Measurements from ENCODE around the gene CDH23. TPM values are rescaled to one million over a fixed set of nuclear protein-coding genes. Genes with fewer than 3 reads are reported as not detected.

The CDH23 gene
- total and polyA plus RNA-seq, 2 experiments from 2014 or later: 0.30 to 1.5 TPM

GRCh38 chr10:71708897-71709882, 312.5 kb downstream of the CDH23 start:
- 84% methylated on average over 28 of the region's 28 CpGs for WGBS (ENCODE audit: low lambda C conversion rate, missing lambda C conversion rate)
- Histone ChIP-seq H3K4me3 (no peak overlapping the region), H3K4me2 (no peak overlapping the region)

GRCh38 chr10:71710519-71710918, 313.8 kb downstream of the CDH23 start:
- Histone ChIP-seq H3K27me3 (no peaks in the 10 kb centered on the region), H4K20me1 (ENCODE audit: insufficient read depth, poor library complexity, severe bottlenecking) (no peaks in the 10 kb centered on the region), H3K79me2 (no peaks in the 10 kb centered on the region), H3K9me2 (replicated peaks; ENCODE audit: insufficient read depth) (no peaks in the 10 kb centered on the region), H3K36me3 (replicated peaks; ENCODE audit: insufficient read depth, low read depth) (no peaks in the 10 kb centered on the region), H2AFZ (no peak overlapping the region), H3K9me3 (ENCODE audit: low read depth) (no peaks in the 10 kb centered on the region), H3K4me3 (no peak overlapping the region), H3K27ac (no peak overlapping the region), H3K4me1 (ENCODE audit: insufficient read depth) (peaks cover 16% of the 10 kb centered on the region), H3K4me2 (no peak overlapping the region)
- no peak for TF ChIP-seq EZH2 (IDR thresholded peaks at IDR 0.05; ENCODE audit: borderline replicate concordance)
- 81% methylated on average over 2 of the region's 2 CpGs for WGBS (ENCODE audit: low lambda C conversion rate, missing lambda C conversion rate)
- DNase-seq (ENCODE audit: low spot score): no peak

More at GRCh38 chr10:71708897-71709882, 312.5 kb downstream of the CDH23 start:
- H3K9me3 ChIP-seq (ENCODE audit: low read depth): no peaks in the 10 kb centered on the region
- no peaks in the 10 kb centered on the region for H3K79me2 ChIP-seq
- TF ChIP-seq EZH2phosphoT487 (IDR thresholded peaks at IDR 0.05; ENCODE audit: low read depth, severe bottlenecking, unreplicated experiment) (no peak), CTCF (IDR thresholded peaks at IDR 0.05; ENCODE audit: poor library complexity) (no peak), EZH2 (IDR thresholded peaks at IDR 0.05; ENCODE audit: borderline replicate concordance) (no peak)
- no peaks in the 10 kb centered on the region for H3K27me3 ChIP-seq
- H3K4me1 ChIP-seq (ENCODE audit: insufficient read depth): peaks cover 14% of the 10 kb centered on the region
- H3K27ac ChIP-seq: no peak overlapping the region
- H3K36me3 ChIP-seq (replicated peaks; ENCODE audit: insufficient read depth, low read depth): no peaks in the 10 kb centered on the region
- H3K9me2 ChIP-seq (replicated peaks; ENCODE audit: insufficient read depth): no peaks in the 10 kb centered on the region
- no peaks in the 10 kb centered on the region for H4K20me1 ChIP-seq (ENCODE audit: insufficient read depth, poor library complexity, severe bottlenecking)
- no peak for DNase-seq (ENCODE audit: low spot score)
- no peak overlapping the region for H2AFZ ChIP-seq

DNA sequence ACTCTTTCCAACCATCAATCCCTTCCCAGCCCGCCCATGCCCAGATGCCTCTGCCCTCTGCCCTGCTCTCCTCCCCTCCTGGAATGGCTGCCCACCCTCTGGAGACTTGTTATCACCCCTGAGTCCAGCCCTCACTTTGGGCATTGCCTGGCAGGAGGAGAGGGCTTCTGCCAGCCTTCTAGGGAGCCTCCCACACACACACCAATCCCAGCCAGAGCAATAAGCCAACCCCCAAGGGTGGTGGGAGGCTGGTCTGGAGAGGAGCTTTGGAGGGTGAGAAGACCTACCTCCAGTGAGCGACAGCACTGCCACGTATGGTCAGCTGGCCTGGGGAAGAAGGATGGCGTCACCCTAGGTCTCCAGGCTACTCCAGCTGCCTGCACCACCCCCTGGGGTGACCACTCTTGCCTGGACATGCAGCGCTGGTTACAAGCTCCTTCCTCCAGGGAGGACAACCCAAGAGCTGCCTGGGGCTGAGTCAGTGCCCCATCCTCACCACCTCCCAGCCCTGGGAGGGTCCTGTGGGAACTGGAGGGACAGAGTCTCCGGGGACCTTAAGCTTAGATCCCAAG, 314.4 kb downstream of the CDH23 start:
- Histone ChIP-seq H3K36me3 (replicated peaks; ENCODE audit: insufficient read depth, low read depth) (no peaks in the 10 kb centered on the region), H3K9me3 (ENCODE audit: low read depth) (no peaks in the 10 kb centered on the region), H3K27me3 (no peaks in the 10 kb centered on the region), H3K79me2 (no peaks in the 10 kb centered on the region), H3K4me3 (no peak overlapping the region), H3K4me1 (ENCODE audit: insufficient read depth) (peaks cover 16% of the 10 kb centered on the region), H2AFZ (no peak overlapping the region), H3K4me2 (no peak overlapping the region), H4K20me1 (ENCODE audit: insufficient read depth, poor library complexity, severe bottlenecking) (no peaks in the 10 kb centered on the region), H3K9me2 (replicated peaks; ENCODE audit: insufficient read depth) (no peaks in the 10 kb centered on the region), H3K27ac (no peak overlapping the region)
- no peak for DNase-seq (ENCODE audit: low spot score)
- TF ChIP-seq EZH2phosphoT487 (IDR thresholded peaks at IDR 0.05; ENCODE audit: low read depth, severe bottlenecking, unreplicated experiment) (no peak), CTCF (IDR thresholded peaks at IDR 0.05; ENCODE audit: poor library complexity) (no peak)
- 84% methylated on average over 6 of the region's 6 CpGs for WGBS (ENCODE audit: low lambda C conversion rate, missing lambda C conversion rate)

- Histone ChIP-seq H4K20me1 (ENCODE audit: insufficient read depth, poor library complexity, severe bottlenecking) (no peaks in the 10 kb centered on the region), H3K9me2 (replicated peaks; ENCODE audit: insufficient read depth) (no peaks in the 10 kb centered on the region), H3K27me3 (no peaks in the 10 kb centered on the region), H3K9me3 (ENCODE audit: low read depth) (no peaks in the 10 kb centered on the region), H3K79me2 (no peaks in the 10 kb centered on the region), H3K4me1 (ENCODE audit: insufficient read depth) (peaks cover 16% of the 10 kb centered on the region), H3K4me3 (no peak overlapping the region), H3K4me2 (no peak overlapping the region), H3K27ac (no peak overlapping the region), H3K36me3 (replicated peaks; ENCODE audit: insufficient read depth, low read depth) (no peaks in the 10 kb centered on the region), H2AFZ (no peak overlapping the region)
- DNase-seq (ENCODE audit: low spot score): no peak
- 96% methylated on average over 2 of the region's 2 CpGs for WGBS (ENCODE audit: low lambda C conversion rate, missing lambda C conversion rate)
- no peak for TF ChIP-seq EZH2 (IDR thresholded peaks at IDR 0.05; ENCODE audit: borderline replicate concordance)
- no peak for TF ChIP-seq EZH2phosphoT487 (IDR thresholded peaks at IDR 0.05; ENCODE audit: low read depth, severe bottlenecking, unreplicated experiment)
- no peak for TF ChIP-seq CTCF (IDR thresholded peaks at IDR 0.05; ENCODE audit: poor library complexity)
Observed at GRCh38 chr10:71712170-71712569, 315.4 kb downstream of the CDH23 start.
